CD14-positive monocyte (primary cell): ENCODE measurements around the gene TMEM218. TPM values are rescaled to one million over a fixed set of nuclear protein-coding genes. Genes with fewer than 3 reads are reported as not detected.

ENCODE experiments used
- DNase-seq, 3 donors: peaks; one replicate each; pipeline ENCODE4 v3.0.0-alpha.2; 2011 to 2022
- H2AFZ ChIP-seq: 2 replicates; pipeline ENCODE4 v1.6.0; 2012; ENCODE audit warnings: mild to moderate bottlenecking, low read depth, low read length, inconsistent platforms; ENCODE audit not compliant: insufficient read depth, poor library complexity, severe bottlenecking
- H3K27ac ChIP-seq, 2 donors: 1 replicate in 1 of 2; 2 replicates in 1 of 2; pipeline ENCODE4 v1.5.1; 2012 to 2013; ENCODE audit warnings: low read length in 2 of 2, control low read depth in 1 of 2, inconsistent platforms in 1 of 2, low read depth in 1 of 2, mild to moderate bottlenecking in 1 of 2
- H3K27me3 ChIP-seq, 2 donors: one replicate each; pipeline versions ENCODE4 v1.6.0 to v1.6.1; 2011 to 2013; ENCODE audit warnings: low read length in 2 of 2; ENCODE audit not compliant: control insufficient read depth in 2 of 2, insufficient read depth in 2 of 2
- H3K36me3 ChIP-seq, 2 donors: replicated peaks in 1 of 2; 1 replicate in 1 of 2; 2 replicates in 1 of 2; pipeline versions ENCODE4 v1.5.1 to v1.6.1; 2012 to 2013; ENCODE audit warnings: low read length in 2 of 2, control low read depth in 1 of 2, inconsistent platforms in 1 of 2, mild to moderate bottlenecking in 1 of 2; ENCODE audit not compliant: insufficient read depth in 2 of 2, control insufficient read depth in 1 of 2
- H3K4me1 ChIP-seq, 2 donors: 1 replicate in 1 of 2; 2 replicates in 1 of 2; pipeline versions ENCODE4 v1.5.1 to v1.6.1; 2012 to 2013; ENCODE audit warnings: low read length in 2 of 2, control low read depth in 1 of 2, inconsistent platforms in 1 of 2, mild to moderate bottlenecking in 1 of 2, moderate library complexity in 1 of 2; ENCODE audit not compliant: insufficient read depth in 2 of 2, control insufficient read depth in 1 of 2
- H3K4me2 ChIP-seq: replicated peaks from 2 replicates; pipeline ENCODE3; 2012; ENCODE audit warnings: low read length, moderate library complexity, mild to moderate bottlenecking; ENCODE audit not compliant: poor library complexity, severe bottlenecking; ENCODE audit errors: extremely low read depth
- H3K4me3 ChIP-seq, 3 experiments: fragments of 200-600 bp in 1 of 3; sonication (generic) in 1 of 3; replicated peaks in 1 of 3; 1 replicate in 2 of 3; 2 replicates in 1 of 3; pipeline ENCODE4 v1.5.1; 2011 to 2013; ENCODE audit warnings: low read length in 3 of 3, mild to moderate bottlenecking in 3 of 3, control low read depth in 2 of 3, low read depth in 2 of 3, inconsistent platforms in 1 of 3, moderate library complexity in 1 of 3
- H3K79me2 ChIP-seq: 2 replicates; pipeline ENCODE4 v1.6.0; 2012; ENCODE audit warnings: mild to moderate bottlenecking, control low read depth, inconsistent platforms, low read length, moderate library complexity; ENCODE audit not compliant: insufficient read depth
- H3K9ac ChIP-seq: 2 replicates; pipeline ENCODE4 v1.6.0; 2017; ENCODE audit warnings: low read length, mild to moderate bottlenecking; ENCODE audit not compliant: insufficient read depth, poor library complexity, severe bottlenecking
- H3K9me3 ChIP-seq, 2 donors: replicated peaks in 1 of 2; 1 replicate in 1 of 2; 2 replicates in 1 of 2; pipeline versions ENCODE4 v1.5.1 to v1.6.1; 2012 to 2013; ENCODE audit warnings: low read length in 2 of 2, control low read depth in 1 of 2; ENCODE audit not compliant: control insufficient read depth in 1 of 2, insufficient read depth in 1 of 2
- H4K20me1 ChIP-seq: 2 replicates; pipeline ENCODE4 v1.6.0; 2012; ENCODE audit warnings: mild to moderate bottlenecking, low read length, control low read depth, moderate library complexity; ENCODE audit not compliant: insufficient read depth
- H3K27ac Mint-ChIP-seq, 7 donors: one replicate each; pipeline ENCODE4 v1.8.0; 2020; ENCODE audit warnings: mild to moderate bottlenecking in 7 of 7, mixed read lengths in 7 of 7, moderate library complexity in 6 of 7, inconsistent platforms in 2 of 7
- H3K27me3 Mint-ChIP-seq, 3 donors: one replicate each; pipeline ENCODE4 v1.8.0; 2021 to 2022; ENCODE audit warnings: low read depth in 3 of 3, mild to moderate bottlenecking in 3 of 3, mixed read lengths in 3 of 3, moderate library complexity in 3 of 3, inconsistent platforms in 1 of 3
- H3K36me3 Mint-ChIP-seq, 2 donors: one replicate each; pipeline ENCODE4 v1.8.0; 2020; ENCODE audit warnings: mixed read lengths in 2 of 2, inconsistent platforms in 1 of 2, mild to moderate bottlenecking in 1 of 2
- H3K4me1 Mint-ChIP-seq: one replicate; pipeline ENCODE4 v1.8.0; 2020; ENCODE audit warnings: mild to moderate bottlenecking, mixed read lengths
- H3K4me3 Mint-ChIP-seq, 2 donors: one replicate each; pipeline ENCODE4 v1.8.0; 2020; ENCODE audit warnings: mild to moderate bottlenecking in 2 of 2, mixed read lengths in 2 of 2, moderate library complexity in 1 of 2
- H3K9me3 Mint-ChIP-seq, 7 donors: one replicate each; pipeline ENCODE4 v1.8.0; 2020 to 2022; ENCODE audit warnings: mixed read lengths in 7 of 7, mild to moderate bottlenecking in 6 of 7, moderate library complexity in 6 of 7, inconsistent platforms in 2 of 7
- WGBS: methylation state at CpG from one replicate; pipeline ENCODE4 v1.1.5; 2013; ENCODE audit warnings: missing lambda C conversion rate; ENCODE audit not compliant: insufficient coverage; 5-methylcytosine and 5-hydroxymethylcytosine counted together
- intact Hi-C, 2 donors: fragments of 100-400 bp; cut with micrococcal nuclease; formaldehyde crosslinking; loops; one replicate each; pipeline versions ENCODE4 v1.15.0 to v1.15.1; 2023
- polyA plus RNA-seq, 3 donors: library from polyadenylated mRNA; depleted of rRNA in 1 of 3; unstranded in 2 of 3; stranded (reverse) in 1 of 3; fragments of 300-500 nt in 2 of 3; fragments of >200 nt in 1 of 3; fragmentation: Illumina TruSeq in 2 of 3; gene quantifications; 1 replicate in 2 of 3; 2 replicates in 1 of 3; pipeline ENCODE4 v1.2.3, GENCODE V29; 2012 to 2021
- TF ChIP-seq, protein P1 (sequence below): fragments of 200-600 bp; IDR thresholded peaks from one replicate; pipeline ENCODE4 v1.8.0; 2022; ENCODE audit warnings: antibody characterized with exemption, mild to moderate bottlenecking

Gene TMEM218
- polyA plus RNA-seq, 3 donors, result 40.3 to 57.7 (median 55.7) TPM

- Mint-ChIP-seq H3K4me3 (no peak overlapping the region), H3K9me3 (peaks cover 0 to 13% (median 3%) of the 10 kb centered on the region in 7 donors), H3K36me3 (no peaks in the 10 kb centered on the region), H3K27ac (no peak overlapping the region), H3K4me1 (no peaks in the 10 kb centered on the region), H3K27me3 (peaks cover 24 to 38% (median 26%) of the 10 kb centered on the region in 3 donors)
- TF ChIP-seq, protein P1, sequence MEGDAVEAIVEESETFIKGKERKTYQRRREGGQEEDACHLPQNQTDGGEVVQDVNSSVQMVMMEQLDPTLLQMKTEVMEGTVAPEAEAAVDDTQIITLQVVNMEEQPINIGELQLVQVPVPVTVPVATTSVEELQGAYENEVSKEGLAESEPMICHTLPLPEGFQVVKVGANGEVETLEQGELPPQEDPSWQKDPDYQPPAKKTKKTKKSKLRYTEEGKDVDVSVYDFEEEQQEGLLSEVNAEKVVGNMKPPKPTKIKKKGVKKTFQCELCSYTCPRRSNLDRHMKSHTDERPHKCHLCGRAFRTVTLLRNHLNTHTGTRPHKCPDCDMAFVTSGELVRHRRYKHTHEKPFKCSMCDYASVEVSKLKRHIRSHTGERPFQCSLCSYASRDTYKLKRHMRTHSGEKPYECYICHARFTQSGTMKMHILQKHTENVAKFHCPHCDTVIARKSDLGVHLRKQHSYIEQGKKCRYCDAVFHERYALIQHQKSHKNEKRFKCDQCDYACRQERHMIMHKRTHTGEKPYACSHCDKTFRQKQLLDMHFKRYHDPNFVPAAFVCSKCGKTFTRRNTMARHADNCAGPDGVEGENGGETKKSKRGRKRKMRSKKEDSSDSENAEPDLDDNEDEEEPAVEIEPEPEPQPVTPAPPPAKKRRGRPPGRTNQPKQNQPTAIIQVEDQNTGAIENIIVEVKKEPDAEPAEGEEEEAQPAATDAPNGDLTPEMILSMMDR, result no peak
- Histone ChIP-seq H4K20me1 (no peaks in the 10 kb centered on the region), H3K9ac (no peak overlapping the region), H3K4me3 (no peak overlapping the region), H3K4me2 (no peak overlapping the region), H3K27me3 (peaks cover 0 to 9% of the 10 kb centered on the region in 2 donors), H3K4me1 (no peaks in the 10 kb centered on the region), H3K36me3 (no peaks in the 10 kb centered on the region), H2AFZ (no peak overlapping the region), H3K9me3 (peaks cover 0 to 6% of the 10 kb centered on the region in 2 donors), H3K79me2 (no peaks in the 10 kb centered on the region), H3K27ac (no peak overlapping the region)
- 93% methylated on average over 4 of the region's 4 CpGs for WGBS
- intact Hi-C loops, result no loop called here
- no peak for DNase-seq
Measured at GRCh38 chr11:125155767-125156166, 44.3 kb upstream of the TMEM218 start.

DNA sequence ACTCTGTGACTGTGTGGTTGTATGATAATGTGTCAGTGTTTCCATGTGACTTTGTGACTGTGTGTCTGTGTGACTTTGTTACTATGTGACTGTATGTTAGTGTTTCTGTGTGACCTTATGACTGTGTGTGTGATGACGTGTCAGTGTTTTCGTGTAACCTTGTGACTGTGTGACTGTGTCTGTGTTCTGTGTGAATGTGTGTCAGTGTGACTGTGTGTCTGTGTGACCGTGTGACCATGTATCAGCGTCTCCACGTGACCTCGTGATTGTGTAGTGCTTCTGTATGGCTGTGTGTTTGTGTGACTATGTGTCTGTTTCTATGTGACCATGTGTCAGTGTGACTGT is 43.6 kb upstream of the TMEM218 start:
- H3K79me2 ChIP-seq, result no peaks in the 10 kb centered on the region
- no peaks in the 10 kb centered on the region for H3K36me3 ChIP-seq
- TF ChIP-seq, protein P1, result no peak
- H3K4me2 ChIP-seq, result no peak overlapping the region
- no peaks in the 10 kb centered on the region for H3K4me1 ChIP-seq
- peaks cover 0 to 6% of the 10 kb centered on the region in 2 donors for H3K9me3 ChIP-seq
- Mint-ChIP-seq H3K4me1 (no peaks in the 10 kb centered on the region), H3K36me3 (no peaks in the 10 kb centered on the region), H3K4me3 (no peak overlapping the region), H3K9me3 (peaks cover 0 to 13% (median 3%) of the 10 kb centered on the region in 7 donors), H3K27me3 (peaks cover 21 to 41% (median 23%) of the 10 kb centered on the region in 3 donors), H3K27ac (no peak overlapping the region)
- DNase-seq, result no peak
- no peak overlapping the region for H2AFZ ChIP-seq
- peaks cover 0 to 5% of the 10 kb centered on the region in 2 donors for H3K27me3 ChIP-seq
- intact Hi-C loops, result no loop called here
- H3K4me3 ChIP-seq, result no peak overlapping the region
- H4K20me1 ChIP-seq, result no peaks in the 10 kb centered on the region
- WGBS, result 96% methylated on average over 6 of the region's 6 CpGs
- H3K9ac ChIP-seq, result no peak overlapping the region
- H3K27ac ChIP-seq, result no peak overlapping the region
